B cell (primary cell): Measurements from ENCODE around the gene PARD3B. TPM values are rescaled to one million over a fixed set of nuclear protein-coding genes. Genes with fewer than 3 reads are reported as not detected.

Experiments used
- ATAC-seq: fragments of 200-7000 bp; cut with Tn5 transposase; one replicate; pipeline ENCODE4 v1.10.0; 2021; ENCODE audit warnings: low read depth, mild to moderate bottlenecking, moderate number of reproducible peaks, moderate library complexity
- CTCF ChIA-PET: fragments of 350-600 bp; sonication (Branson Sonifier 250); formaldehyde crosslinking; loops from one replicate; lab custom pipeline; 2021; ENCODE audit warnings: antibody characterized with exemption, inconsistent platforms; lab: Charles Lee
- POLR2A ChIA-PET: fragments of 350-600 bp; sonication (Branson Sonifier 250); formaldehyde crosslinking; loops from one replicate; lab custom pipeline; 2021; ENCODE audit warnings: antibody characterized with exemption; lab: Charles Lee
- DNase-seq: peaks from one replicate; pipeline ENCODE4 v3.0.0; 2013
- H2AFZ ChIP-seq: 2 replicates; pipeline ENCODE4 v1.6.1; 2012; ENCODE audit warnings: mild to moderate bottlenecking, low read depth, low read length; ENCODE audit not compliant: insufficient read depth, poor library complexity, severe bottlenecking
- H3K27ac ChIP-seq, 2 donors: 1 replicate in 1 of 2; 2 replicates in 1 of 2; pipeline ENCODE4 v1.5.1; 2012 to 2013; ENCODE audit warnings: low read length in 2 of 2, mild to moderate bottlenecking in 2 of 2, moderate library complexity in 1 of 2
- H3K27me3 ChIP-seq, 4 experiments: fragments of 200-600 bp in 1 of 4; sonication (generic) in 1 of 4; replicated peaks in 1 of 4; 1 replicate in 2 of 4; 2 replicates in 2 of 4; pipeline versions ENCODE4 v1.6.1 to v1.7.0; 2013 to 2016; ENCODE audit warnings: low read length in 3 of 4, mild to moderate bottlenecking in 2 of 4, mixed read lengths in 1 of 4, moderate library complexity in 1 of 4; ENCODE audit not compliant: insufficient read depth in 4 of 4, control insufficient read depth in 3 of 4; ENCODE audit errors: control extremely low read depth in 1 of 4
- H3K36me3 ChIP-seq, 2 experiments: replicated peaks in 1 of 2; 1 replicate in 1 of 2; 2 replicates in 1 of 2; pipeline versions ENCODE4 v1.6.1 to v1.7.1; 2013; ENCODE audit warnings: low read length in 1 of 2; ENCODE audit not compliant: insufficient read depth in 2 of 2, control insufficient read depth in 1 of 2; ENCODE audit errors: control extremely low read depth in 1 of 2, extremely low read depth in 1 of 2
- H3K4me1 ChIP-seq, 2 donors: fragments of 200-600 bp in 1 of 2; sonication (generic) in 1 of 2; 1 replicate in 1 of 2; 2 replicates in 1 of 2; pipeline versions ENCODE4 v1.5.1 to v1.6.1; 2013 to 2017; ENCODE audit warnings: low read length in 2 of 2; ENCODE audit not compliant: control insufficient read depth in 2 of 2, insufficient read depth in 2 of 2
- H3K4me2 ChIP-seq: replicated peaks from 2 replicates; pipeline ENCODE3; 2012; ENCODE audit warnings: mild to moderate bottlenecking, low read depth, low read length; ENCODE audit not compliant: poor library complexity, severe bottlenecking
- H3K4me3 ChIP-seq, 5 experiments: fragments of 200-600 bp in 1 of 5; sonication (generic) in 1 of 5; 1 replicate in 3 of 5; 2 replicates in 2 of 5; pipeline versions ENCODE4 v1.5.1 to v1.7.0; 2011 to 2016; ENCODE audit warnings: low read length in 4 of 5, mild to moderate bottlenecking in 4 of 5, low read depth in 2 of 5, control low read depth in 1 of 5, moderate library complexity in 1 of 5; ENCODE audit not compliant: insufficient read depth in 1 of 5; ENCODE audit errors: control extremely low read depth in 1 of 5, extremely low read depth in 1 of 5
- H3K79me2 ChIP-seq: fragments of 200-600 bp; sonication (generic); one replicate; pipeline ENCODE4 v1.6.0; 2016; ENCODE audit warnings: low read length; ENCODE audit not compliant: control insufficient read depth, insufficient read depth
- H3K9ac ChIP-seq: fragments of 200-600 bp; sonication (generic); 2 replicates; pipeline ENCODE4 v1.6.1; 2017; ENCODE audit warnings: mild to moderate bottlenecking, low read length, moderate library complexity
- H3K9me3 ChIP-seq, 3 donors: one replicate each; pipeline versions ENCODE4 v1.6.1 to v1.7.1; 2013; ENCODE audit warnings: low read length in 2 of 3; ENCODE audit not compliant: control insufficient read depth in 2 of 3, insufficient read depth in 1 of 3; ENCODE audit errors: control extremely low read depth in 1 of 3
- H4K20me1 ChIP-seq: 2 replicates; pipeline ENCODE4 v1.6.0; 2012; ENCODE audit warnings: mild to moderate bottlenecking, low read length; ENCODE audit not compliant: insufficient read depth, control insufficient read depth, poor library complexity, severe bottlenecking
- H3K27ac Mint-ChIP-seq: one replicate; pipeline ENCODE4 v1.8.0; 2021; ENCODE audit warnings: mixed read lengths
- H3K27me3 Mint-ChIP-seq: one replicate; pipeline ENCODE4 v1.8.0; 2021; ENCODE audit warnings: mixed read lengths
- H3K4me1 Mint-ChIP-seq: one replicate; pipeline ENCODE4 v1.8.0; 2021; ENCODE audit warnings: mixed read lengths
- H3K4me3 Mint-ChIP-seq: one replicate; pipeline ENCODE4 v1.8.0; 2021; ENCODE audit warnings: mixed read lengths
- H3K9me3 Mint-ChIP-seq: one replicate; pipeline ENCODE4 v1.8.0; 2022; ENCODE audit warnings: mixed read lengths; ENCODE audit not compliant: insufficient read depth
- EZH2 ChIP-seq: IDR thresholded peaks from 2 replicates; pipeline ENCODE4 v1.6.1; 2012; ENCODE audit warnings: borderline replicate concordance, low read depth, mild to moderate bottlenecking, moderate library complexity, low read length; ENCODE audit not compliant: insufficient read depth, poor library complexity, severe bottlenecking
- WGBS: methylation state at CpG from one replicate; pipeline ENCODE4 v1.1.5; 2013; ENCODE audit warnings: missing lambda C conversion rate; ENCODE audit not compliant: insufficient coverage; 5-methylcytosine and 5-hydroxymethylcytosine counted together
- intact Hi-C: fragments of 100-400 bp; cut with micrococcal nuclease; formaldehyde crosslinking; loops from one replicate; pipeline ENCODE4 v1.10.0; 2022
- polyA plus RNA-seq: library from polyadenylated mRNA; depleted of rRNA; stranded (reverse); fragments of >200 nt; gene quantifications from 2 replicates; pipeline ENCODE4 v1.2.3, GENCODE V29; 2012
- total RNA-seq, 2 donors: library from RNA; stranded (reverse); fragments of 120-200 nt in 1 of 2; gene quantifications; 1 replicate in 1 of 2; 2 replicates in 1 of 2; pipeline versions ENCODE4 v1.2.3 to v1.2.4, GENCODE V29; 2013 to 2022
- TF ChIP-seq, protein P1 (sequence below): fragments of 200-600 bp; IDR thresholded peaks from one replicate; pipeline ENCODE4 v1.8.0; 2022; ENCODE audit warnings: antibody characterized with exemption, mild to moderate bottlenecking

PARD3B gene
- total and polyA plus RNA-seq, 2 donors (not counting 1 experiment from before 2014, with no cell fraction given): not detected

DNA sequence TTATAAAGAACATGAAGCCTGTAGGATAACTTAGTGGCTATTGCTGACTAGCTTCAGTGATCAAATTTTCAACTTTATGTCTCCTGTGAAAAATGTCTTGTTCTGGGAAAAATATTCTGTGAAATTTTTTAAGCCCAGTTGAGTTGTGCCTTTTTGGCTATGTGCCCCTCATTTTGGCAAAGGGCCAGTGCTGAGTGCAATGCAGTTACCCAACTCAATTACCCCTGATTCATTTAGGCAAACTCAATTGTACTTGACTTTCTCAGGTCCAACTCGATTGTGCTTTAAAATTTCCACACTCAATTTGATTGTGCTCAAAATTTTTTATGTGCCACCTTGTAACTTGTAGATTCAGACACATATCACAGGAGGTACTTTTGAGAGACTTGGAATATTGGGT, 588.3 kb downstream of the PARD3B start:
- Histone ChIP-seq H3K4me1 (no peaks in the 10 kb centered on the region), H3K9me3 (no peaks in the 10 kb centered on the region), H3K4me2 (no peak overlapping the region), H3K27ac (no peak overlapping the region), H3K27me3 (no peaks in the 10 kb centered on the region), H4K20me1 (no peaks in the 10 kb centered on the region), H3K4me3 (no peak overlapping the region), H3K36me3 (no peaks in the 10 kb centered on the region), H3K79me2 (no peaks in the 10 kb centered on the region), H2AFZ (no peak overlapping the region), H3K9ac (no peak overlapping the region)
- H3K4me3 Mint-ChIP-seq: no peak overlapping the region
- H3K4me1 Mint-ChIP-seq: peaks cover under 1% of the 10 kb centered on the region
- no peak overlapping the region for H3K27ac Mint-ChIP-seq
- no peaks in the 10 kb centered on the region for H3K9me3 Mint-ChIP-seq
- intact Hi-C loops: no loop called here
- CTCF ChIA-PET: no interaction called here
- WGBS: no CpG with 5 or more reads among the region's 1 CpG
- no peaks in the 10 kb centered on the region for H3K27me3 Mint-ChIP-seq
- DNase-seq (no peak), ATAC-seq (no peak)
- POLR2A ChIA-PET: no interaction called here
- TF ChIP-seq, protein P1, sequence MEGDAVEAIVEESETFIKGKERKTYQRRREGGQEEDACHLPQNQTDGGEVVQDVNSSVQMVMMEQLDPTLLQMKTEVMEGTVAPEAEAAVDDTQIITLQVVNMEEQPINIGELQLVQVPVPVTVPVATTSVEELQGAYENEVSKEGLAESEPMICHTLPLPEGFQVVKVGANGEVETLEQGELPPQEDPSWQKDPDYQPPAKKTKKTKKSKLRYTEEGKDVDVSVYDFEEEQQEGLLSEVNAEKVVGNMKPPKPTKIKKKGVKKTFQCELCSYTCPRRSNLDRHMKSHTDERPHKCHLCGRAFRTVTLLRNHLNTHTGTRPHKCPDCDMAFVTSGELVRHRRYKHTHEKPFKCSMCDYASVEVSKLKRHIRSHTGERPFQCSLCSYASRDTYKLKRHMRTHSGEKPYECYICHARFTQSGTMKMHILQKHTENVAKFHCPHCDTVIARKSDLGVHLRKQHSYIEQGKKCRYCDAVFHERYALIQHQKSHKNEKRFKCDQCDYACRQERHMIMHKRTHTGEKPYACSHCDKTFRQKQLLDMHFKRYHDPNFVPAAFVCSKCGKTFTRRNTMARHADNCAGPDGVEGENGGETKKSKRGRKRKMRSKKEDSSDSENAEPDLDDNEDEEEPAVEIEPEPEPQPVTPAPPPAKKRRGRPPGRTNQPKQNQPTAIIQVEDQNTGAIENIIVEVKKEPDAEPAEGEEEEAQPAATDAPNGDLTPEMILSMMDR: no peak
- no peak for TF ChIP-seq EZH2

DNA sequence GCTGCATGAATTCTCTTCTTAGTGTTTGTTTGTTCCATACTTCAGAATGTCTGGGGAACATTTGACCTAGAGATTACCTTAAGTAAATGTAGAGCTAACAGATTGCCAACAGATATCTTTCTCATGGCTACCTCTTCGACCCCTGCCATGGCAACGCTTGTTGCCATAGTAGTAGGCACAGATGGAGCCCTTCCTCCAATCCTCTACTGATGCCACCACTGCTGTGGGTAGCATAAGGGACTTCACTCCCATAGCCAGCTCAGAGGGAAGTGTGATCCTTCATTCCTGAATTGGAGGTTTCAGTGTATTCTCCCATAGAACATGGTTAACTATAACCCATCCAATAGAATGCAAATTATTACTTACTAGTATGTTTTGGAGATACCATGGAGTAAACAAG, 593.5 kb downstream of the PARD3B start:
- Mint-ChIP-seq H3K4me3 (no peak overlapping the region), H3K27me3 (no peaks in the 10 kb centered on the region), H3K27ac (no peak overlapping the region), H3K4me1 (peaks cover 12% of the 10 kb centered on the region), H3K9me3 (no peaks in the 10 kb centered on the region)
- no peaks in the 10 kb centered on the region for H4K20me1 ChIP-seq
- ATAC-seq: no peak
- intact Hi-C loops: no loop called here
- no peaks in the 10 kb centered on the region for H3K9me3 ChIP-seq
- TF ChIP-seq, protein P1: no peak
- no peak for TF ChIP-seq EZH2
- no peak overlapping the region for H2AFZ ChIP-seq
- H3K79me2 ChIP-seq: no peaks in the 10 kb centered on the region
- no CpG with 5 or more reads among the region's 2 CpGs for WGBS
- H3K27me3 ChIP-seq: no peaks in the 10 kb centered on the region
- POLR2A ChIA-PET: no interaction called here
- no peak overlapping the region for H3K4me3 ChIP-seq
- DNase-seq: no peak
- H3K4me2 ChIP-seq: no peak overlapping the region
- no peak overlapping the region for H3K9ac ChIP-seq
- CTCF ChIA-PET: no interaction called here
- H3K36me3 ChIP-seq: no peaks in the 10 kb centered on the region
- peaks cover 2 to 3% of the 10 kb centered on the region in 2 donors for H3K4me1 ChIP-seq
- H3K27ac ChIP-seq: no peak overlapping the region
